ENCODE measurements around the gene CDH4.

Gene CDH4

DNA sequence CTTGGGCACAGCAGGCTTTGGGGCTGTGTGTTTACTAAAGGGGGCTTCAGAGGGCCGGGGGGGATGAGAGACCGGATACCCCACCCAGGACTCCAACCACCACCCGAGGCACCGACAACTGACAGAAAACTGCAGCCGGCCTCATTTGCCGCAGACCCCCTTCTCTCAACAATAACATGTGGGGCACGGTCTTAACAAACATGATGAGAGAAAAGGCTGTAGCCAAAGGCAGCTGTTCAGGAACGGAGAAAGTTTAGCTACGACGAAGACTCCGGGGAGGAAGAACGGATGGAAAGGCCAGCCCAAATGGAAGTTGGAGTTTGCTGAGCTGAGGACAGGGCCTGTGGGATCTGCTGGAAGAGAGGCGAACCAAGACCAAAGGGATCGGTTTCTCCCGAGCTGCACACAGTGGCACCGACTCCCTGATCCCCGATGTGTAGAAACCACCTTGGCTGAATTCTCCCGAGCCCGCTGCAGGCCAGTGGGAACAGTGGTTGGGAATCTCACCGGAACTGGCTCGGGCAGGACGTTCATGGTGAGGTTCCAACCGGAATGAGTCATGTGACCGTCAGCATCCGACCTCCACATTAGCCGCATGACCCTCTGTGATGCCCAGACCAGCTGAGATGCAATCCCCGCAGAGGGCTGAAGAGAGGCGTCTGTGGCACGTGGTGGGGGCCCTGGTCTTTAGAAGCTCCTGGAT lies 454.3 kb downstream of the CDH4 start:
- no peaks in the 10 kb centered on the region for H3K27me3 ChIP-seq (ENCODE audit: control insufficient read depth, insufficient read depth, low read length)
- H3K27ac ChIP-seq (ENCODE audit: low read depth, low read length), result no peak overlapping the region
- no peaks in the 10 kb centered on the region for H3K4me1 ChIP-seq (ENCODE audit: control insufficient read depth, insufficient read depth, low read length)
- no peaks in the 10 kb centered on the region for H3K36me3 ChIP-seq (ENCODE audit: control insufficient read depth, insufficient read depth, low read length)
- H3K9ac ChIP-seq (ENCODE audit: low read length), result no peak overlapping the region
- no peak overlapping the region for H3K4me3 ChIP-seq (ENCODE audit: low read length)

DNA sequence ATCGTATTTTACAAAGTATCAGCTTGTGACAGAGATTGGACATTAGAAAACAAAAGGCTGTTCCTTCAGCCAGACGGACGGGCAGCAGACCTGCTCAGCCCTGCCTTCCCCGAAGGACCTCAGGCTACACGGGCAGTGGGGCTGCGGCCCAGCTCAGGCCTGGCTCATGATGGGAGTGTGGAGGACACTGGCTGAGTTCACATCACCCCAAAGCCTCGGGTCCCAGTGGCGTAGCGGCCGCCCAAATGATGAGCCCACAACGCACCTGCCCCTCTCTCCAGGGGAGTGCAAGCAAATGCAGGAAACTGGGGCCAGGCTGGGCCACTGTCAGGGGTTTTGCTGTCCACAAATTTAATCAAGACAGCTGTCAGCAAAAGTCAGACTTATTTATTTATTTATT lies 456.8 kb downstream of the CDH4 start:
- Histone ChIP-seq H3K4me3 (ENCODE audit: low read length) (no peak overlapping the region), H3K27ac (ENCODE audit: low read depth, low read length) (no peak overlapping the region), H3K36me3 (ENCODE audit: control insufficient read depth, insufficient read depth, low read length) (no peaks in the 10 kb centered on the region), H3K4me1 (ENCODE audit: control insufficient read depth, insufficient read depth, low read length) (no peaks in the 10 kb centered on the region), H3K27me3 (ENCODE audit: control insufficient read depth, insufficient read depth, low read length) (no peaks in the 10 kb centered on the region), H3K9ac (ENCODE audit: low read length) (no peak overlapping the region)

DNA sequence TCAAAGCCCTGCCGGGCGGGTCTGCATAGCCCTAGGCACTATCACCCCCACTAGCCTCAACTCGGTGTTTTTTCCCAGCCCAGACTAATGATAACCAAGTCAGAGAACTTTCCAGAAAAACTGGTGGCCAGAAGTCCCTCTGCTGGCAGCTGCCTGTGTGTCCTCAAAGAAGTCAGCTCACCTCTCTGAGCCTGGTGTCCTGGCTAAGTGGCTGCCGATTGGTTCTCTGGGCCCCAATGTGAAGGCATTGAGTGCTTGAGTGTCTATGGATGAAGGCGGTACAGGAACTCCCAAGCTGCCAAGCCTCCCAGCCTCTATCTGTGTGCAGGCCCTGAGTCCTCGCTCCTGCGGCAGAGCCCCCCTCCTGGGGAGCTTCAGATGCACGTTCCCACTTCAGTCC lies 458.0 kb downstream of the CDH4 start:
- H3K4me3 ChIP-seq (ENCODE audit: low read length), result no peak overlapping the region

DNA sequence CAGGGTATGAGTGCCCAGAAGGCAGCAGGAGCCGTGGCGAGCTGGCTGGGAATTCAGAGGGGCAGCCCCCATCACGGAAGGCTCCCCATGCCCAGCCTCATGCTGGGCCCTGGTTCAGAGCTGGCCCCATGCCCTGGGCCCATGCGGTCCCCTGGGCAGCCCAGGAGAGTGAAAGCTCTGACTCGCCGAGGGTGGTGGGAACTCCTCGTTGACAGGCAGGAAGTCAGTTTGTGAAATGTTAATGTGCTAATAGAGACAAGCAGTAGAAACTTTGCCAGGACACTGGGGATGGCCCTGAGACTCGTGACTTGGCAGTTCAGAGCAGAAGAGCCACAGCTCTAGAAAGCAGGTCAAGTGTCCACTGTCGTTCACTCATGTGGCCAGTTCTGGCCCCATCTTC lies 460.6 kb downstream of the CDH4 start:
- Histone ChIP-seq H3K4me1 (ENCODE audit: control insufficient read depth, insufficient read depth, low read length) (no peaks in the 10 kb centered on the region), H3K4me3 (ENCODE audit: low read length) (no peak overlapping the region), H3K36me3 (ENCODE audit: control insufficient read depth, insufficient read depth, low read length) (no peaks in the 10 kb centered on the region), H3K27me3 (ENCODE audit: control insufficient read depth, insufficient read depth, low read length) (no peaks in the 10 kb centered on the region), H3K27ac (ENCODE audit: low read depth, low read length) (no peak overlapping the region), H3K9ac (ENCODE audit: low read length) (no peak overlapping the region)

More for the DNA sequence above, 458.0 kb downstream of the CDH4 start:
- H3K27ac ChIP-seq (ENCODE audit: low read depth, low read length), result no peak overlapping the region
- H3K4me1 ChIP-seq (ENCODE audit: control insufficient read depth, insufficient read depth, low read length), result no peaks in the 10 kb centered on the region
- no peaks in the 10 kb centered on the region for H3K36me3 ChIP-seq (ENCODE audit: control insufficient read depth, insufficient read depth, low read length)
- H3K9ac ChIP-seq (ENCODE audit: low read length), result no peak overlapping the region
- no peaks in the 10 kb centered on the region for H3K27me3 ChIP-seq (ENCODE audit: control insufficient read depth, insufficient read depth, low read length)

DNA sequence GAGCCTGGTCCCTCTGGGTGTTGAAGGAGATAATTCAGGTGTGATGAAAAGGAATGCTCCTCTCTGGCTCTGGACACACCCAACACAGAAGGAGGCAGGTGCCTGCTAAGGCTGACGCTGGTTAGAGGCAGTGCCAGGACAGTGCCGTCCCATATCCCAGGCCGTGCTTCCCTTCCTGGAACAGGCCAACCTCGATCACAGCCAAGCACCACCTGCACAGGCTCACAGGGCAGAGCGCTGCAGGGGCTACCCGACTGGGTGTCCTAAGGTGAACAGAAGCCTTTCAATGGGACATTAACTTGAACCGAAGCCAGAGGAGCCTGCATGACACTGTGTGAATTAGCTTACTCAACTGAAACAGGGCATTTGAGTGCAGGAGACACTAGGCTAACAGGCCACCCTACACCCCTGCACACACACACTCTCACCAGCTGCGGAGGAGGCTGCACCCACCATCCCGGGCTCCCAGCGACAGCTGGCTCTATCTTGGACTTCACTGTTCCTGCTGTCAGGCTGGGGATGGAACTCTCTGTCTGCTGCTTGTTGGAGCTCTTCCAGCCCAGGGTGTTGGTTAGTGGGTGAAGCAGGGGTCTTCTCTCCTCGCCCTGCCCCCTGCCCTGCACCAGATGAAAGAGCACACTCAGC lies 466.4 kb downstream of the CDH4 start:
- Histone ChIP-seq H3K4me3 (ENCODE audit: low read length) (no peak overlapping the region), H3K27me3 (ENCODE audit: control insufficient read depth, insufficient read depth, low read length) (peaks cover 4% of the 10 kb centered on the region)

DNA sequence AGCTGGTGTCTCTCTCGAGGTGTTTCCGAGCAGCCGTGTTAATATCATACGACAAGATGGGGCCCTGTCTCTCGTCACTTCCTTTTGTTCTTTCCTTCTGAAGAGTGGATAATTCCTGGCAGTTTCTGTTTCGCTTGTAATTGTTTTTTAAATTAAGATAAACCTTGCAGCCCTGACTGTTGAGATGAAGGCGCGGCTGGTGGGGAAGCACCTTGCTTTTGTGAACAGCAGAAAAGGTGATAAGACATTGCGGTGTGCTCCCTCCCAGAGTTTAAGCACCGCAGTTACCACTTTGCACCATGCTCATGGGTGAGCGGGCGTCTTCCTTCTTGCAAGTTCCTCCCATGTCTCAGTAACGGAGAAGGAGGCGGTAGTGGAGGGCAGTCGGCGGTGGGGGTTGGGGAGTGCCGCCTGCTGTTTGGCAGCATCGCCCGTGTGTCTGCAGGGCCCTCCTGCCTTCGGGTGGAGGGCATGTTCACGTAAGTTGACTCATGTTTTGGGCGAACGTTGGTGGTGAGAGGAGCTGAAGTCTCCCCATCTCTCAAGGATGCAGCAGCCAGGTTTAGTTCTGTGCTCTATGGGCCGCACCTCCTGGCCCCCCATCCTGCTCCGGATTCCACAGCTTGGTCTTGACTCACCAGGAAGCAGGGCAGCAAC lies 467.8 kb downstream of the CDH4 start:
- peaks cover 4% of the 10 kb centered on the region for H3K27me3 ChIP-seq (ENCODE audit: control insufficient read depth, insufficient read depth, low read length)
- H3K27ac ChIP-seq (ENCODE audit: low read depth, low read length), result no peak overlapping the region
- H3K4me3 ChIP-seq (ENCODE audit: low read length), result no peak overlapping the region
- H3K4me1 ChIP-seq (ENCODE audit: control insufficient read depth, insufficient read depth, low read length), result no peaks in the 10 kb centered on the region
- H3K9ac ChIP-seq (ENCODE audit: low read length), result no peak overlapping the region
- no peaks in the 10 kb centered on the region for H3K36me3 ChIP-seq (ENCODE audit: control insufficient read depth, insufficient read depth, low read length)

More for the DNA sequence above, 466.4 kb downstream of the CDH4 start:
- H3K9ac ChIP-seq (ENCODE audit: low read length), result no peak overlapping the region
- no peaks in the 10 kb centered on the region for H3K36me3 ChIP-seq (ENCODE audit: control insufficient read depth, insufficient read depth, low read length)
- H3K4me1 ChIP-seq (ENCODE audit: control insufficient read depth, insufficient read depth, low read length), result no peaks in the 10 kb centered on the region
- no peak overlapping the region for H3K27ac ChIP-seq (ENCODE audit: low read depth, low read length)

DNA sequence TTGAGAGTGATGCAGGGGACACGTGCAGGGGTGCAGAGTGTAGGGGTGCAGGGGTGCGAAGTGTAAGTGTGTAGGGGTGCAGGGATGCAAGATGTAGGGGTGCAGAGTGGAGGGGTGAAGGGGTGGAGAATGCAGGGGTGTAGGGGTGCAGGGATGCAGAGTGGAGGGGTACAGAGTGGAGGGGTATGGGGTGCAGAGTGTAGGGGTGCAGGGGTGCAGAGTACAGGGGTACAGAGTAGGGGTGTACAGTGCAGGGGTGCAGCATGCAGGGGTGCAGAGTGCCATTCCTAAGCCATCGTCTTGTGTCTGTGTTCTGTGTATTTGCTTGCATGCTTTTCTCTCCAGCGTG lies 468.3 kb downstream of the CDH4 start:
- H3K4me1 ChIP-seq (ENCODE audit: control insufficient read depth, insufficient read depth, low read length), result no peaks in the 10 kb centered on the region
- H3K36me3 ChIP-seq (ENCODE audit: control insufficient read depth, insufficient read depth, low read length), result no peaks in the 10 kb centered on the region
- no peak overlapping the region for H3K9ac ChIP-seq (ENCODE audit: low read length)
- no peak overlapping the region for H3K4me3 ChIP-seq (ENCODE audit: low read length)
- peaks cover 4% of the 10 kb centered on the region for H3K27me3 ChIP-seq (ENCODE audit: control insufficient read depth, insufficient read depth, low read length)
- H3K27ac ChIP-seq (ENCODE audit: low read depth, low read length), result no peak overlapping the region

DNA sequence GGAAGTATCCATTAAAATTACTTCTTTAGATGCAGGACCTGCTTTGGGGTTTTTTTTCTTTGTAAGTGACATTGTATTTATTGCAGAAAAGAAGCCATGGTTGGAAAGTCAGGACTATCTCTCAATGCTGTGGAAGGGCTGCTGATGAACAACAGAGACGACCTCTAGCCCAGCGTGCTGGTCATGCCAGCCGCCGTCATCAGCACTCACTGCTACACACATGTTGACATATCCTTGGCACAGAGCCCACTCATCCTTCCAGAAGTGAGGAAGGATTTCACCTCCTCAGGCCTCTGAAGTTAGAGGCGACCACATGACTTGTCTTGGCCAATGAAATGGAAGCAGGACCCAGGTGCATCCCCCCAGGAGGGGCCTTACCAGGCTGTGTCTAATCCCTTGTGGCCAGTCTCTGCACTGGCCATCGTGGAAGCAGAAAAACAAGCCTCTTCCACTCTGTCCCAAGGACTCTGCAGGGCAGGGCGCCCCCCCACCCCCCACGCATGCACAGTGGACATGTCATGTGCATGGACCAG lies 470.2 kb downstream of the CDH4 start:
- H3K36me3 ChIP-seq (ENCODE audit: control insufficient read depth, insufficient read depth, low read length), result no peaks in the 10 kb centered on the region
- no peak overlapping the region for H3K9ac ChIP-seq (ENCODE audit: low read length)
- H3K27me3 ChIP-seq (ENCODE audit: control insufficient read depth, insufficient read depth, low read length), result peaks cover 4% of the 10 kb centered on the region
- no peak overlapping the region for H3K4me3 ChIP-seq (ENCODE audit: low read length)
- no peak overlapping the region for H3K27ac ChIP-seq (ENCODE audit: low read depth, low read length)
- no peaks in the 10 kb centered on the region for H3K4me1 ChIP-seq (ENCODE audit: control insufficient read depth, insufficient read depth, low read length)

DNA sequence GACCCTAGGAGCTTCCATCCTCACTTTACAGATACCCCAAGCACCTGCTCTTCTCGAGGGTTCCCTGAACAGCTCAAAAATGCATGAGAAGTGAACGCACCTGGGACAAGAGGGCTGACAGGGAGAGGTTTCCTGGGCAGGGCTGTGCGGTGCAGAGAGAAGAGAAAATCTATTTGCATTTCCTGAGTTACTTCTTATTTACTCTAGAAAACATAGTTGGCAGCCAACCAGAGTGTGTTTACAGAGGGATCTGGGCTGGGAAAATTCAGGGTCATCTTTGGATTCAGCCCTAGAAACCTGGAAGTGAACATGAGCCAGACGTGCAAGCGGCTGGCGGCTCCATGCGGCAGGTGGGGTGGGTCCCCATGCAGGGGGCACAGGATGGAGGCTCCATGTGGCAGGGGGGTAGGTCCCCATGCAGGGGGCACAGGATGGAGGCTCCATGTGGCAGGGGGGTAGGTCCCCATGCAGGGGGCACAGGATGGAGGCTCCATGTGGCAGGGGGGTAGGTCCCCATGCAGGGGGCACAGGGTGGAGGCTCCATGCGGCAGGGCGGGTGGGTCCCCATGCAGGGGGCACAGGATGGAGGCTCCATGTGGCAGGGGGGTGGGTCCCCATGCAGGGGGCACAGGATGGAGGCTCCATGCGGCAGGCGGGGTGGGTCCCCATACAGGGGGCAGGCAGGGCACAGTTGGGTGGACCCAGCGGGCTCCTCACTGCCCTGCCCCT lies 471.6 kb downstream of the CDH4 start:
- Histone ChIP-seq H3K9ac (ENCODE audit: low read length) (no peak overlapping the region), H3K4me1 (ENCODE audit: control insufficient read depth, insufficient read depth, low read length) (no peaks in the 10 kb centered on the region), H3K4me3 (ENCODE audit: low read length) (no peak overlapping the region), H3K27ac (ENCODE audit: low read depth, low read length) (no peak overlapping the region), H3K36me3 (ENCODE audit: control insufficient read depth, insufficient read depth, low read length) (no peaks in the 10 kb centered on the region), H3K27me3 (ENCODE audit: control insufficient read depth, insufficient read depth, low read length) (peaks cover 4% of the 10 kb centered on the region)

DNA sequence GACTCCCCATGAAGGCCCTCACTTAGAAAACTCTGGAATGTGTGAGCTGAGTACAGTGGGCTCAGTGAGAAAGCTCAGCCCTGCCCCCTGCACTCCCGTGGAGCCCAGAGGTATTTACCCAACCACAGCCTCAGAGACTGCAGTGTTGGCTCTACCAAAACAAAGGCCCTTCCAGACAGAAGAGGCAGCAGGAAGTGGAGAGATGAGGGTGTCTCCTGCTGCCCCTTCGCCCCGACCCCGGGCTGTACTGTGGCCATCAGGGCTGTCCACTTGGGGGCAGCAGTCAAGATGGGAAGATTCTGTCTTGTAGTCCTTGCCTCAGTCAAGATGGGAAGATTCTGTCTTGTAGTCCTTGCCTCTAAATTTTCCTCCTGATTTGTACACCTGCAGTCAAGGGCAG lies 472.3 kb downstream of the CDH4 start:
- Histone ChIP-seq H3K27me3 (ENCODE audit: control insufficient read depth, insufficient read depth, low read length) (peaks cover 4% of the 10 kb centered on the region), H3K4me3 (ENCODE audit: low read length) (no peak overlapping the region), H3K4me1 (ENCODE audit: control insufficient read depth, insufficient read depth, low read length) (no peaks in the 10 kb centered on the region), H3K9ac (ENCODE audit: low read length) (no peak overlapping the region), H3K36me3 (ENCODE audit: control insufficient read depth, insufficient read depth, low read length) (no peaks in the 10 kb centered on the region), H3K27ac (ENCODE audit: low read depth, low read length) (no peak overlapping the region)

DNA sequence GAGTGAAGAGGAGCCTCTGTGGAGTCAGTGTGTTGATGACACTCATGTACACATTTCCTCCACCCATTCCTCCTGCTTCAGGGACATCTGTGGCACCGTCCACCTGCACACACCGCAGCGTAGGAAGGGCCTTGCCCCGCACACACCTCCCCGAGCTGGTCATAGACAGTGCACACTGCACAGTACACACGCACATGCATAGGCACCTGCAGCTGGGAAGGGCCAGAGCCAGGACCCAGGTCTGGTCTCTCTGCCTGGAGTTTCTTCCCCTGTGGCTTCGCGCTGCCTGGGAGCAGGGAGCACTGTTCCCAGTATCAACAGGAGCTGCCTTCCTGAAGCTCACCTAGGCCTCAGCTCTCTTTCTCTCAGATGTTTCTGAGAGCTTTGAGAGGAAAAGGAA lies 473.1 kb downstream of the CDH4 start:
- Histone ChIP-seq H3K4me1 (ENCODE audit: control insufficient read depth, insufficient read depth, low read length) (no peaks in the 10 kb centered on the region), H3K36me3 (ENCODE audit: control insufficient read depth, insufficient read depth, low read length) (no peaks in the 10 kb centered on the region), H3K4me3 (ENCODE audit: low read length) (no peak overlapping the region), H3K9ac (ENCODE audit: low read length) (no peak overlapping the region), H3K27me3 (ENCODE audit: control insufficient read depth, insufficient read depth, low read length) (peaks cover 4% of the 10 kb centered on the region), H3K27ac (ENCODE audit: low read depth, low read length) (no peak overlapping the region)

DNA sequence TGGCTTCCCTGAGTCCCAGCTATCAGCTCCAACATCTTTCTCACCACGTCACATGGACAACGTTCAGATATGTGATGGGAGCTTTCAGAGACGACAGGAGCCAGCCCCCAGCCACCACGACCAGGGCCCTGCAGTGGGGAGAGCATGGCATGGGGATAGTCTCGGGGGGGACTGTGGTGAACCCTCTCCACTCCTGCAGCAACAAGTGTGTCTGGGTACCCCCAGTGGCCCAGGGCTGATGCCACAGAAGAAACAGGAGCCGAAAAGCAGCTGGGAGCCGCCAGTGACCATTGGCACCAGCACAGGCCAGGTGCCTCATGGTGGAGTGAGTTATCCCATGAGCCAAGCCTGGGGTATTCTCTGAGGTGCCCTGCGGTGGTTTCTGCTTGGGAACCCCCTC lies 473.9 kb downstream of the CDH4 start:
- no peaks in the 10 kb centered on the region for H3K4me1 ChIP-seq (ENCODE audit: control insufficient read depth, insufficient read depth, low read length)
- H3K9ac ChIP-seq (ENCODE audit: low read length), result no peak overlapping the region
- H3K4me3 ChIP-seq (ENCODE audit: low read length), result no peak overlapping the region
- no peaks in the 10 kb centered on the region for H3K36me3 ChIP-seq (ENCODE audit: control insufficient read depth, insufficient read depth, low read length)
- no peaks in the 10 kb centered on the region for H3K27me3 ChIP-seq (ENCODE audit: control insufficient read depth, insufficient read depth, low read length)
- H3K27ac ChIP-seq (ENCODE audit: low read depth, low read length), result no peak overlapping the region
